ENCODE results near the gene ZBTB18.

Gene ZBTB18

GRCh38 chr1:244057474-244058385 lies 6.6 kb downstream of the ZBTB18 start:
- no peak for TF ChIP-seq CTCF (IDR thresholded peaks at IDR 0.05)

GRCh38 chr1:244060117-244060516 lies 9.0 kb downstream of the ZBTB18 start:
- TF ChIP-seq CTCF (IDR thresholded peaks at IDR 0.05): no peak

GRCh38 chr1:244060686-244061085 lies 9.6 kb downstream of the ZBTB18 start:
- no peak for TF ChIP-seq CTCF (IDR thresholded peaks at IDR 0.05)

GRCh38 chr1:244062156-244062725 lies 11.2 kb downstream of the ZBTB18 start:
- no peak for TF ChIP-seq CTCF (IDR thresholded peaks at IDR 0.05)

GRCh38 chr1:244063498-244063897 lies 12.4 kb downstream of the ZBTB18 start:
- TF ChIP-seq CTCF (IDR thresholded peaks at IDR 0.05): no peak

- TF ChIP-seq CTCF (IDR thresholded peaks at IDR 0.05): no peak
These were observed 13.5 kb downstream of the ZBTB18 start for GRCh38 chr1:244064621-244065020.

- TF ChIP-seq CTCF (IDR thresholded peaks at IDR 0.05): no peak
These were observed 14.1 kb downstream of the ZBTB18 start for GRCh38 chr1:244065063-244065793.

Measured in LNCAP (cell line).